HepG2 (cell line): Measurements from ENCODE around the gene FAM117A. TPM values are rescaled to one million over a fixed set of nuclear protein-coding genes. Genes with fewer than 3 reads are reported as not detected.

ENCODE experiments used
- FOXA3 ChIP-seq: IDR thresholded peaks from 2 replicates; pipeline ENCODE4 v1.6.1; 2016; ENCODE audit warnings: missing genetic modification reagents, missing compliant biosample characterization
- HDAC6 ChIP-seq: fragments of 200-600 bp; sonication (generic); IDR thresholded peaks from 2 replicates; pipeline ENCODE4 v1.7.0; 2017; ENCODE audit warnings: mild to moderate bottlenecking, antibody characterized with exemption, low read length, low read depth
- HES4 ChIP-seq: sonication (generic); formaldehyde crosslinking; IDR thresholded peaks from 2 replicates; pipeline ENCODE4 v1.9.0; 2021; ENCODE audit warnings: mild to moderate bottlenecking, missing genetic modification reagents, borderline replicate concordance
- KMT2A ChIP-seq: sonication (generic); formaldehyde crosslinking; IDR thresholded peaks from 2 replicates; pipeline ENCODE4 v1.4.0; 2020; ENCODE audit warnings: missing genetic modification reagents
- MAZ ChIP-seq, 2 experiments: sonication (generic) in 1 of 2; formaldehyde crosslinking in 1 of 2; IDR thresholded peaks; 2 replicates each; pipeline versions ENCODE4 v1.5.0 to v1.6.1; 2012 to 2020; ENCODE audit warnings: low read depth in 2 of 2, mild to moderate bottlenecking in 2 of 2, borderline replicate concordance in 1 of 2, improper control_type of control experiment in 1 of 2, low read length in 1 of 2, missing genetic modification reagents in 1 of 2, moderate library complexity in 1 of 2
- MXI1 ChIP-seq: IDR thresholded peaks from 3 replicates; pipeline ENCODE4 v1.6.1; 2012; ENCODE audit warnings: low read depth, low read length, inconsistent platforms, borderline replicate concordance
- NCOA2 ChIP-seq: sonication (generic); formaldehyde crosslinking; IDR thresholded peaks from 2 replicates; pipeline ENCODE4 v1.8.0; 2022; ENCODE audit warnings: inconsistent platforms
- ONECUT2 ChIP-seq: sonication (generic); formaldehyde crosslinking; IDR thresholded peaks from 2 replicates; pipeline ENCODE4 v1.4.0; 2020; ENCODE audit warnings: missing genetic modification reagents
- PHF8 ChIP-seq: sonication (generic); formaldehyde crosslinking; IDR thresholded peaks from 2 replicates; pipeline ENCODE4 v1.5.0; 2020; ENCODE audit warnings: missing genetic modification reagents
- POLR2G ChIP-seq: fragments of 200-400 bp; formaldehyde crosslinking; IDR thresholded peaks from 2 replicates; pipeline ENCODE4 v1.6.1; 2018; ENCODE audit warnings: mild to moderate bottlenecking, low read depth, low read length, moderate library complexity
- SYNCRIP ChIP-seq: fragments of 200-400 bp; formaldehyde crosslinking; IDR thresholded peaks from 2 replicates; pipeline ENCODE4 v1.6.1; 2018; ENCODE audit warnings: mild to moderate bottlenecking, low read depth, low read length; ENCODE audit not compliant: insufficient read depth
- THAP11 ChIP-seq: IDR thresholded peaks from 2 replicates; pipeline ENCODE4 v1.6.1; 2016; ENCODE audit warnings: missing biosample characterization, missing genetic modification reagents
- ZFP82 ChIP-seq: sonication (generic); formaldehyde crosslinking; IDR thresholded peaks from 2 replicates; pipeline ENCODE4 v1.5.1; 2020; ENCODE audit warnings: mild to moderate bottlenecking, missing genetic modification reagents, borderline replicate concordance
- ZNF549 ChIP-seq: sonication (generic); formaldehyde crosslinking; IDR thresholded peaks from 2 replicates; pipeline ENCODE4 v1.5.0; 2020; ENCODE audit warnings: missing genetic modification reagents
- ZNF761 ChIP-seq: sonication (generic); formaldehyde crosslinking; conservative IDR thresholded peaks from 2 replicates; pipeline ENCODE4 v1.4.0; 2020; ENCODE audit warnings: mild to moderate bottlenecking, missing genetic modification reagents
- ZNF878 ChIP-seq: sonication (generic); formaldehyde crosslinking; IDR thresholded peaks from 2 replicates; pipeline ENCODE4 v1.8.1; 2023; ENCODE audit warnings: mild to moderate bottlenecking, missing genetic modification reagents, moderate library complexity
- polyA plus RNA-seq, 8 experiments: library from polyadenylated mRNA; depleted of rRNA in 3 of 8; stranded (reverse) in 7 of 8; unstranded in 1 of 8; fragments of >200 nt; fragmentation: Illumina TruSeq in 4 of 8; extraction: Trizol in 4 of 8; gene quantifications; 2 replicates each; pipeline versions ENCODE4 v1.2.1 to v1.2.3, GENCODE V29; 2011 to 2016; ENCODE audit warnings: low read depth in 4 of 8, missing spikeins in 1 of 8, mixed read lengths in 1 of 8; ENCODE audit not compliant: insufficient read depth in 1 of 8
- total RNA-seq, 5 experiments: library from RNA; depleted of rRNA; stranded (reverse); fragments of >200 nt; fragmentation: Illumina TruSeq; extraction: Trizol; gene quantifications; 2 replicates each; pipeline ENCODE4 v1.2.3, GENCODE V29; 2016; ENCODE audit warnings: low read depth in 1 of 5
- TF ChIP-seq, protein P1 (sequence below), 2 experiments: sonication (generic) in 1 of 2; formaldehyde crosslinking in 1 of 2; IDR thresholded peaks; 2 replicates each; pipeline versions ENCODE4 v1.5.1 to v1.6.1; 2011 to 2020; ENCODE audit warnings: borderline replicate concordance in 1 of 2, low read depth in 1 of 2, low read length in 1 of 2, mild to moderate bottlenecking in 1 of 2, missing genetic modification reagents in 1 of 2, moderate library complexity in 1 of 2
- TF ChIP-seq, protein P2 (sequence below): sonication (generic); formaldehyde crosslinking; IDR thresholded peaks from 2 replicates; pipeline ENCODE4 v1.8.1; 2023; ENCODE audit warnings: mild to moderate bottlenecking, missing genetic modification reagents, borderline replicate concordance
- TF ChIP-seq, protein P3 (sequence below): sonication (generic); formaldehyde crosslinking; IDR thresholded peaks from 2 replicates; pipeline ENCODE4 v1.8.0; 2022; ENCODE audit warnings: missing genetic modification reagents, low read depth, mild to moderate bottlenecking, borderline replicate concordance
- TF ChIP-seq, protein P4 (sequence below): sonication (generic); formaldehyde crosslinking; IDR thresholded peaks from 2 replicates; pipeline ENCODE4 v1.4.0; 2020; ENCODE audit warnings: missing genetic modification reagents
- TF ChIP-seq, protein P5 (sequence below): sonication (generic); formaldehyde crosslinking; IDR thresholded peaks from 2 replicates; pipeline ENCODE4 v1.4.0; 2020; ENCODE audit warnings: mild to moderate bottlenecking, missing genetic modification reagents

Gene FAM117A
- total and polyA plus RNA-seq, 2 of the 13 experiments (the other 11 are each of a cell fraction or from before 2014, with no cell fraction given) = 12.1 to 19.8 TPM

DNA sequence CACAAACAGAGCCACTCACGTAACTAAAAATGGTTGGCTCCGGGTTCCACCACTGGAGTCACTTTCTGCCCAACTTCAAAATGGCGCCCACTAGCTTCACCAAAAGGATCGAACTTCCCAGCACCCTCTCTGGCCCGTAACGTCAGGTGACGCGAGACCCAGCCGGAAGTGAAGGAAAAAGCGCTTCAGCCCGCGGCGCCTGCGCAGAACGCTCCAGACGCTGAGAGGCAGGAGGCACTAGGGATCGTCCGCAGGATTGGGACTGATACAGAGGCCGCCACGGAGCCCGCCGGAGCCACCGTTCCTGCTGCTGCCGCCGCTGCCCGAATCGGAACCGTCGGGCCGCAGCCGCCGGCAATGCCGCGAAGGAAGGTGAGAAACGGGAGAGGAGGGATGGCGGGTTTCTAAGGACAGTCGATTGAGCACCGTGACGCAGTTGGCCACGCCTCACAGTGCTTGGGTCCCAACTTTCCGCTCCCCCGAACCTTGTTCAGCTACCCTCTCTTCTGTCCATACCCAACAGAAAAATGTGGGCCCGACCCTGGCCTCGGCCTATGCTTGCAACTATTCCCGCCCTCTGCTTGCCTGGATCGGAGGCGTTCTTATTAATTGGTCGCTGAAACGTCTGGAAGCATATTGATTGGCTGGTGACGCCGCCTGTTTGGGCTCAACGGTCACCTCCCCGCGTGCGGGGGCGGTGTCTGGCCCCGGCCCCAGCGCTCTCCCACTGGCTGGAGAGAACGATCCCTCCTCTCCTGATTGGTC, 24.7 kb upstream of the FAM117A start, which contains the start of gene KAT7 (continued):
- TF ChIP-seq, protein P1, sequence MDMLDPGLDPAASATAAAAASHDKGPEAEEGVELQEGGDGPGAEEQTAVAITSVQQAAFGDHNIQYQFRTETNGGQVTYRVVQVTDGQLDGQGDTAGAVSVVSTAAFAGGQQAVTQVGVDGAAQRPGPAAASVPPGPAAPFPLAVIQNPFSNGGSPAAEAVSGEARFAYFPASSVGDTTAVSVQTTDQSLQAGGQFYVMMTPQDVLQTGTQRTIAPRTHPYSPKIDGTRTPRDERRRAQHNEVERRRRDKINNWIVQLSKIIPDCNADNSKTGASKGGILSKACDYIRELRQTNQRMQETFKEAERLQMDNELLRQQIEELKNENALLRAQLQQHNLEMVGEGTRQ (IDR thresholded peaks at IDR 0.05; ENCODE audit: low read depth, low read length) = peak; percentile 84
- TF ChIP-seq, protein P1 (CRISPR knock-in tag; IDR thresholded peaks at IDR 0.05; ENCODE audit: borderline replicate concordance) = peak; percentile 95
- TF ChIP-seq, protein P2, sequence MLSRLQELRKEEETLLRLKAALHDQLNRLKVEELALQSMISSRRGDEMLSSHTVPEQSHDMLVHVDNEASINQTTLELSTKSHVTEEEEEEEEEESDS (CRISPR knock-in tag) = no peak; the same call in 1 of the 2 replicates
- TF ChIP-seq NCOA2 = peak; percentile 48; the same call in 1 of the 2 replicates
- peak; percentile 97 for TF ChIP-seq POLR2G
- TF ChIP-seq, protein P3, sequence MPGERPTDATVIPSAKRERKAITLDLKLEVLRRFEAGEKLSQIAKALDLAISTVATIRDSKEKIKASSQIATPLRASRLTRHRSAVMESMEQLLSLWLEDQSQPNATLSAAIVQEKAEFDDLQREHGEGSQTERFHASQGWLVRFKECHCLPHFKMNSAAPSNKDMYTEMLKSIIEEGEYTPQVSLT = no peak
- no peak for TF ChIP-seq ONECUT2 (CRISPR knock-in tag)
- peak; percentile 42 for TF ChIP-seq FOXA3
- TF ChIP-seq, protein P4, sequence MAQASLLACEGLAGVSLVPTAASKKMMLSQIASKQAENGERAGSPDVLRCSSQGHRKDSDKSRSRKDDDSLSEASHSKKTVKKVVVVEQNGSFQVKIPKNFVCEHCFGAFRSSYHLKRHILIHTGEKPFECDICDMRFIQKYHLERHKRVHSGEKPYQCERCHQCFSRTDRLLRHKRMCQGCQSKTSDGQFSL = no peak
- TF ChIP-seq ZNF878 (CRISPR knock-in tag) = peak; percentile 56; the same call in 1 of the 2 replicates
- TF ChIP-seq ZFP82 (CRISPR knock-in tag) = no peak; the same call in 1 of the 2 replicates
- peak; percentile 97 for TF ChIP-seq THAP11 (CRISPR knock-in tag)
- TF ChIP-seq, protein P5, sequence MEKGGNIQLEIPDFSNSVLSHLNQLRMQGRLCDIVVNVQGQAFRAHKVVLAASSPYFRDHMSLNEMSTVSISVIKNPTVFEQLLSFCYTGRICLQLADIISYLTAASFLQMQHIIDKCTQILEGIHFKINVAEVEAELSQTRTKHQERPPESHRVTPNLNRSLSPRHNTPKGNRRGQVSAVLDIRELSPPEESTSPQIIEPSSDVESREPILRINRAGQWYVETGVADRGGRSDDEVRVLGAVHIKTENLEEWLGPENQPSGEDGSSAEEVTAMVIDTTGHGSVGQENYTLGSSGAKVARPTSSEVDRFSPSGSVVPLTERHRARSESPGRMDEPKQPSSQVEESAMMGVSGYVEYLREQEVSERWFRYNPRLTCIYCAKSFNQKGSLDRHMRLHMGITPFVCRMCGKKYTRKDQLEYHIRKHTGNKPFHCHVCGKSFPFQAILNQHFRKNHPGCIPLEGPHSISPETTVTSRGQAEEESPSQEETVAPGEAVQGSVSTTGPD = no peak
- TF ChIP-seq KMT2A (CRISPR knock-in tag) = peak; percentile 85
- no peak for TF ChIP-seq HDAC6
- TF ChIP-seq ZNF549 (CRISPR knock-in tag) = no peak
- peak; percentile 81; the same call in 1 of the 3 replicates for TF ChIP-seq MXI1
- peak; percentile 91 for TF ChIP-seq HES4
- TF ChIP-seq MAZ (IDR thresholded peaks at IDR 0.05; ENCODE audit: borderline replicate concordance, low read depth, low read length) = peak; percentile 87; the same call in 1 of the 2 replicates
- peak; percentile 75; the same call in 1 of the 2 replicates for TF ChIP-seq MAZ (CRISPR knock-in tag; IDR thresholded peaks at IDR 0.05; ENCODE audit: low read depth)
- TF ChIP-seq ZNF761 = peak; percentile 89; the same call in 1 of the 2 replicates
- no peak for TF ChIP-seq SYNCRIP
- peak; percentile 98 for TF ChIP-seq PHF8
